HCT116 (cell line): Measurements from ENCODE around the gene DBP. TPM values are rescaled to one million over a fixed set of nuclear protein-coding genes. Genes with fewer than 3 reads are reported as not detected.

Experiments used
- ATAC-seq: fragments of 200-7000 bp; cut with Tn5 transposase; 2 replicates; pipeline ENCODE4 v1.9.1; 2020; ENCODE audit warnings: mild to moderate bottlenecking, moderate library complexity
- BruUV-seq: library from RNA; stranded (reverse); fragments of 400-500 nt; replicated peaks from 2 replicates; lab custom pipeline; 2021; lab: Mats Ljungman, UMichigan
- CTCF ChIA-PET: fragments of 300-600 bp; sonication (Branson Sonifier 250); formaldehyde crosslinking; loops from one replicate; lab custom pipeline; 2021; ENCODE audit warnings: antibody characterized with exemption; lab: Charles Lee
- POLR2A ChIA-PET: fragments of 300-600, 350-600 bp; sonication (Branson Sonifier 250); formaldehyde crosslinking; loops from one replicate; lab custom pipeline; 2021; ENCODE audit warnings: antibody characterized with exemption; lab: Charles Lee
- RAD21 ChIA-PET, 2 experiments: fragments of 300-600 bp; sonication (Branson Sonifier 250); formaldehyde crosslinking; loops; one replicate each; lab custom pipeline; 2023; ENCODE audit warnings: low total read pairs in 2 of 2; ENCODE audit not compliant: uncharacterized antibody in 2 of 2, unreplicated experiment in 2 of 2, low non-redundant PET in 1 of 2; lab: Charles Lee
- DNase-seq: peaks from one replicate; pipeline ENCODE4 v3.0.0-alpha.2; 2010; ENCODE audit warnings: low read depth, low spot score
- H2AFZ ChIP-seq: fragments of 200-600 bp; shearing (Covaris generic), sonication (generic); 2 replicates; pipeline ENCODE4 v1.6.1; 2017; ENCODE audit warnings: low read depth, mixed run types, mixed read lengths, antibody characterized with exemption, low read length; ENCODE audit not compliant: poor library complexity, severe bottlenecking
- H3K27ac ChIP-seq: 2 replicates; pipeline ENCODE4 v1.5.1; 2012; ENCODE audit warnings: low read depth, low read length
- H3K27me3 ChIP-seq: fragments of 200-600 bp; sonication (generic); 2 replicates; pipeline ENCODE4 v1.6.1; 2016; ENCODE audit warnings: mixed run types, low read length, mixed read lengths; ENCODE audit not compliant: insufficient read depth
- H3K36me3 ChIP-seq, 2 experiments: fragments of 200-500 bp in 1 of 2; fragments of 200-600 bp in 1 of 2; sonication (Bioruptor generic) in 1 of 2; sonication (generic) in 1 of 2; 2 replicates each; pipeline versions ENCODE4 v1.5.1 to v1.6.1; 2014 to 2016; ENCODE audit warnings: low read length in 2 of 2, inconsistent platforms in 1 of 2, mixed read lengths in 1 of 2, mixed run types in 1 of 2; ENCODE audit not compliant: insufficient read depth in 2 of 2, control insufficient read depth in 1 of 2
- H3K4me1 ChIP-seq, 2 experiments: fragments of 200-600 bp in 1 of 2; sonication (generic) in 1 of 2; 2 replicates each; pipeline versions ENCODE4 v1.5.1 to v1.6.1; 2012 to 2017; ENCODE audit warnings: low read length in 2 of 2, inconsistent platforms in 1 of 2, mild to moderate bottlenecking in 1 of 2, mixed read lengths in 1 of 2, mixed run types in 1 of 2, moderate library complexity in 1 of 2; ENCODE audit not compliant: insufficient read depth in 2 of 2, control insufficient read depth in 1 of 2
- H3K4me2 ChIP-seq: fragments of 200-600 bp; sonication (generic); 2 replicates; pipeline ENCODE4 v1.6.1; 2017; ENCODE audit warnings: mixed run types, low read length, mixed read lengths
- H3K4me3 ChIP-seq, 2 experiments: fragments of 200-600 bp in 1 of 2; sonication (generic) in 1 of 2; replicated peaks in 1 of 2; 2 replicates each; pipeline ENCODE4 v1.5.1; 2011 to 2016; ENCODE audit warnings: low read length in 2 of 2, control low read depth in 1 of 2, low read depth in 1 of 2, mild to moderate bottlenecking in 1 of 2, mixed read lengths in 1 of 2, mixed run types in 1 of 2
- H3K79me2 ChIP-seq: fragments of 200-600 bp; sonication (generic); 2 replicates; pipeline ENCODE4 v1.6.1; 2017; ENCODE audit warnings: mild to moderate bottlenecking, mixed run types, low read length, moderate library complexity, mixed read lengths; ENCODE audit not compliant: insufficient read depth
- H3K9ac ChIP-seq: fragments of 200-600 bp; sonication (generic); 2 replicates; pipeline ENCODE4 v1.6.1; 2016; ENCODE audit warnings: low read length, mixed read lengths
- H3K9me2 ChIP-seq: fragments of 200-600 bp; sonication (generic), shearing (Covaris generic); 2 replicates; pipeline ENCODE4 v1.6.1; 2017; ENCODE audit warnings: mixed run types, mild to moderate bottlenecking, moderate library complexity; ENCODE audit not compliant: insufficient read depth
- H3K9me3 ChIP-seq, 2 experiments: fragments of 200-500 bp in 1 of 2; fragments of 200-600 bp in 1 of 2; sonication (Bioruptor generic) in 1 of 2; sonication (generic) in 1 of 2; 2 replicates each; pipeline ENCODE4 v1.6.1; 2014 to 2017; ENCODE audit warnings: low read length in 2 of 2, mixed read lengths in 2 of 2, inconsistent platforms in 1 of 2, low read depth in 1 of 2, mild to moderate bottlenecking in 1 of 2, mixed run types in 1 of 2, moderate library complexity in 1 of 2; ENCODE audit not compliant: control insufficient read depth in 1 of 2, insufficient read depth in 1 of 2
- H4K20me1 ChIP-seq: fragments of 200-600 bp; sonication (generic), shearing (Covaris generic); 2 replicates; pipeline ENCODE4 v1.6.1; 2017; ENCODE audit warnings: mixed run types, mild to moderate bottlenecking, moderate library complexity; ENCODE audit not compliant: insufficient read depth
- CEBPB ChIP-seq: IDR thresholded peaks from 2 replicates; pipeline ENCODE4 v1.6.1; 2012; ENCODE audit warnings: low read depth
- ELF1 ChIP-seq: IDR thresholded peaks from 2 replicates; pipeline ENCODE4 v1.6.1; 2012; ENCODE audit warnings: low read depth, borderline replicate concordance
- EZH2 ChIP-seq: fragments of 200-600 bp; sonication (generic); IDR thresholded peaks from 2 replicates; pipeline ENCODE4 v1.6.1; 2017; ENCODE audit warnings: antibody characterized with exemption, mixed run types
- POLR2AphosphoS5 ChIP-seq: IDR thresholded peaks from 2 replicates; pipeline ENCODE4 v1.6.1; 2011; ENCODE audit warnings: mild to moderate bottlenecking, low read depth, low read length, moderate library complexity
- SIN3A ChIP-seq: IDR thresholded peaks from 2 replicates; pipeline ENCODE4 v1.6.1; 2012; ENCODE audit warnings: low read depth
- SP1 ChIP-seq: IDR thresholded peaks from 2 replicates; pipeline ENCODE4 v1.6.1; 2012; ENCODE audit warnings: low read depth
- SRF ChIP-seq: IDR thresholded peaks from 2 replicates; pipeline ENCODE4 v1.6.1; 2012; ENCODE audit warnings: low read depth
- ZFX ChIP-seq: fragments of 450-650 bp; IDR thresholded peaks from 2 replicates; pipeline ENCODE4 v1.6.1; 2017
- intact Hi-C: fragments of 100-400 bp; cut with micrococcal nuclease; formaldehyde crosslinking; loops from 2 replicates; pipeline ENCODE4 v1.10.0; 2022
- total RNA-seq: library from RNA; stranded (reverse); gene quantifications from one replicate; pipeline ENCODE4 v1.2.1, GENCODE V29; 2021; ENCODE audit not compliant: unreplicated experiment
- TF ChIP-seq, protein P1 (sequence below): IDR thresholded peaks from 2 replicates; pipeline ENCODE4 v1.6.1; 2012; ENCODE audit warnings: low read depth
- TF ChIP-seq, protein P2 (sequence below): IDR thresholded peaks from 2 replicates; pipeline ENCODE4 v1.6.1; 2012

DBP gene
- total RNA-seq, 1 experiment from 2014 or later, result 45.9 TPM

DNA sequence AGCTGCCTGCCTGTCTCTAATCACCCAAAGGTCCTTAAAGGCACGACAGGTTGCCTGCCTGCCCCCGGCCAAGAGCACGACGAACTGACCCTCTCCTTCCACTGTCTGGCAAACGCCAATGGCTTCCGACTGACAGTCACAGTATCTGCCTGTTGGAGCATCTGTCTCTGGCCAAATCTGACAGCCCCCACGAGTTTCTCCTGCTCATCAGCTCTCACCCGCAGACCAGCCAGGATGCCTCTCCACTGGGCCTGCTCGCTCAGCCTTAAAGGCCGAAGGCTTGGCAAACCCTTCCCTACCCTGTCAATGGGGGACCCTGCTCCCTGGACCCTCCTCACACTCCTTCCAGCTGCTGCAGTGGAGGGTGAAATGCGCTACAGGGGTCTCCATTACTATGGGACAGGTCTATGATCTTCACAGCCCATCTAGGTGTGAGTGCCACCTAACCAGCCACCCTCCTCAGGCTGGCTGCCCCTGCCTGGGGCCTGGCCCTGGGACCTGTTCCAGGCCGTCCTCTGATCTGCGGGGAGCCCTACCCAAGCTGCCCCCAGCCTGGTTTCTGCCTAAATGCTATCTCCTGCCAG, 23.2 kb downstream of the DBP start:
- peak overlapping the region; percentile 99; the same call in 1 of the 2 replicates for H3K9ac ChIP-seq
- TF ChIP-seq, protein P1, sequence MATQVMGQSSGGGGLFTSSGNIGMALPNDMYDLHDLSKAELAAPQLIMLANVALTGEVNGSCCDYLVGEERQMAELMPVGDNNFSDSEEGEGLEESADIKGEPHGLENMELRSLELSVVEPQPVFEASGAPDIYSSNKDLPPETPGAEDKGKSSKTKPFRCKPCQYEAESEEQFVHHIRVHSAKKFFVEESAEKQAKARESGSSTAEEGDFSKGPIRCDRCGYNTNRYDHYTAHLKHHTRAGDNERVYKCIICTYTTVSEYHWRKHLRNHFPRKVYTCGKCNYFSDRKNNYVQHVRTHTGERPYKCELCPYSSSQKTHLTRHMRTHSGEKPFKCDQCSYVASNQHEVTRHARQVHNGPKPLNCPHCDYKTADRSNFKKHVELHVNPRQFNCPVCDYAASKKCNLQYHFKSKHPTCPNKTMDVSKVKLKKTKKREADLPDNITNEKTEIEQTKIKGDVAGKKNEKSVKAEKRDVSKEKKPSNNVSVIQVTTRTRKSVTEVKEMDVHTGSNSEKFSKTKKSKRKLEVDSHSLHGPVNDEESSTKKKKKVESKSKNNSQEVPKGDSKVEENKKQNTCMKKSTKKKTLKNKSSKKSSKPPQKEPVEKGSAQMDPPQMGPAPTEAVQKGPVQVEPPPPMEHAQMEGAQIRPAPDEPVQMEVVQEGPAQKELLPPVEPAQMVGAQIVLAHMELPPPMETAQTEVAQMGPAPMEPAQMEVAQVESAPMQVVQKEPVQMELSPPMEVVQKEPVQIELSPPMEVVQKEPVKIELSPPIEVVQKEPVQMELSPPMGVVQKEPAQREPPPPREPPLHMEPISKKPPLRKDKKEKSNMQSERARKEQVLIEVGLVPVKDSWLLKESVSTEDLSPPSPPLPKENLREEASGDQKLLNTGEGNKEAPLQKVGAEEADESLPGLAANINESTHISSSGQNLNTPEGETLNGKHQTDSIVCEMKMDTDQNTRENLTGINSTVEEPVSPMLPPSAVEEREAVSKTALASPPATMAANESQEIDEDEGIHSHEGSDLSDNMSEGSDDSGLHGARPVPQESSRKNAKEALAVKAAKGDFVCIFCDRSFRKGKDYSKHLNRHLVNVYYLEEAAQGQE, result no peak
- TF ChIP-seq ELF1 (no peak), ZFX (no peak), EZH2 (no peak), CEBPB (no peak), SIN3A (no peak), SP1 (no peak), SRF (no peak), POLR2AphosphoS5 (no peak)
- TF ChIP-seq, protein P2, sequence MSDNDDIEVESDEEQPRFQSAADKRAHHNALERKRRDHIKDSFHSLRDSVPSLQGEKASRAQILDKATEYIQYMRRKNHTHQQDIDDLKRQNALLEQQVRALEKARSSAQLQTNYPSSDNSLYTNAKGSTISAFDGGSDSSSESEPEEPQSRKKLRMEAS, result no peak
- TF ChIP-seq, all 23 proteins: peak for 0
- Histone ChIP-seq H2AFZ (no peak overlapping the region), H3K4me3 (no peak overlapping the region; a peak in 1 of 4 replicates), H3K9me2 (no peaks in the 10 kb centered on the region), H3K36me3 (peaks cover 20 to 37% of the 10 kb centered on the region in 2 experiments), H3K27me3 (no peaks in the 10 kb centered on the region), H3K79me2 (peaks cover 34% of the 10 kb centered on the region), H3K4me2 (peak overlapping the region; percentile 87), H4K20me1 (peaks cover 34% of the 10 kb centered on the region; the same call in 1 of the 2 replicates), H3K9me3 (no peaks in the 10 kb centered on the region), H3K27ac (peak overlapping the region; percentile 86), H3K4me1 (peaks cover 34 to 51% of the 10 kb centered on the region in 2 experiments)
- ChIA-PET RAD21 (no interaction called here), POLR2A (interaction anchor here (1.1 to 1.9 kb wide), 2 partner anchors 10 to 126 kb away, joined by 3 to 7 read pairs; no protein-coding TSS in a partner anchor), CTCF (interaction anchor here (1.2 kb wide), 1 partner anchor 108 kb away, joined by 3 read pairs; no protein-coding TSS in a partner anchor)
- BruUV-seq, result no TSS peak
- intact Hi-C loops, result no loop called here
- DNase-seq, result no peak
- peak; percentile 18 for ATAC-seq
